Heart left ventricle (tissue), 13 donors: ENCODE data around the gene HELB.

Experiments used
- CTCF ChIP-seq, 12 donors: fragments of 200-600 bp; sonication (generic) in 4 of 12; IDR thresholded peaks; one replicate each; pipeline versions ENCODE4 v1.5.0 to v1.8.0; 2018 to 2022; ENCODE audit warnings: antibody characterized with exemption in 12 of 12, mild to moderate bottlenecking in 5 of 12
- POLR2A ChIP-seq, 2 donors: fragments of 450-650 bp; IDR thresholded peaks; one replicate each; pipeline ENCODE4 v1.6.1; 2017; ENCODE audit warnings: antibody characterized with exemption in 2 of 2, mild to moderate bottlenecking in 2 of 2, moderate library complexity in 2 of 2
- donor health status: ischemic (EF 13 %, LVEDD 7.1; RV severe dilation, severe dysfunction).
- donor health status: DM: no; HTN: yes; CAD: no.
- donor health status: DM: no; HTN: no; CAD: no.
- donor health status: ischemic (EF 25% LVEDD 6.9; RV normal size, moderate dysfunction).
- donor health status: ischemic (EF 25% LVEDD 5.7; RV mildly dilated, moderate dysfunction).
- donor health status: ischemic (EF 35%, LVEDD 5.7; RV mildly dilated, moderate dysfunction).
- donor health status: nonischemic (EF 11% LVEDD 7.7; RV severe dilation, severe dysfunction).
- donor health status: DM: yes; HTN: yes; CAD: no.
- donor health status: PGD.
- donor health status: ischemic (EF 29% LVEDD 5.4; RV normal size, mild dysfunction).
- donor health status: nonischemic (EF 23%, LVEDD 6.1; RV moderate dilation, normal function).

GRCh38 chr12:66371982-66372381, 69.7 kb downstream of the HELB start:
- TF ChIP-seq CTCF (IDR thresholded peaks at IDR 0.05) = no peak
- TF ChIP-seq POLR2A (IDR thresholded peaks at IDR 0.05) = no peak
